Lower leg skin (tissue), 3 donors: ENCODE results near the gene FLNA.

Experiments used
- CTCF ChIP-seq, 3 donors: fragments of 450-650 bp; IDR thresholded peaks; one replicate each; pipeline ENCODE4 v1.5.1; 2016; ENCODE audit warnings: antibody characterized with exemption in 3 of 3, mild to moderate bottlenecking in 3 of 3, moderate library complexity in 2 of 3
- POLR2A ChIP-seq, 2 donors: fragments of 450-650 bp; IDR thresholded peaks; one replicate each; pipeline ENCODE4 v1.6.1; 2016 to 2017; ENCODE audit warnings: antibody characterized with exemption in 2 of 2, mild to moderate bottlenecking in 1 of 2, moderate library complexity in 1 of 2

DNA sequence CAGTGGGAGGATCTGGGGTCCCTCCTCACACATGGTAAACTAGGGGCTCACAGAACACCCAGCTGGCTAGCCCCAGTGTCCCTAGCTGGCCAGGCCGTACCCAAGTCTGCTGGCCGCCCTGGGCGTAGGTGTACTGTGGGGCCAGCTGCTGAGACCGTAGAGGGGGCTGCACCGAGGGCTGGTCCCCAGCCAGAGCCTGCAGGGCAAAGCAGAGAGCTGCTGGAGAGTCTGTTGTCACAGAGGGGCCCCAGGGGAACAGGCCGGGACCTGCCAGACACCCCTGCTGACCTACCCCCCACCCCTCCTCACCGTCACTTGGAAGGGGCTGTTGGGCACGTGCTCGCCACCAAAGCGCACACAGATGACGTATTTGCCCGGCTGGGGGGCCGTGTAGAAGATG is 19.9 kb downstream of the FLNA start:
- no peak for TF ChIP-seq POLR2A (IDR thresholded peaks at IDR 0.05)
- TF ChIP-seq CTCF (IDR thresholded peaks at IDR 0.05): no peak
